AG04449 (cell line): ENCODE data around the gene FKBP8.

Experiments used
- CTCF ChIA-PET: fragments of 350-600 bp; formaldehyde crosslinking; extraction: SDS; loops from one replicate; lab custom pipeline; 2021; ENCODE audit warnings: antibody characterized with exemption; lab: Yijun Ruan, JAX
- POLR2A ChIA-PET: fragments of 400-600, 350-600 bp; formaldehyde crosslinking; extraction: SDS; loops from one replicate; lab custom pipeline; 2020; ENCODE audit warnings: antibody characterized with exemption, inconsistent platforms; lab: Yijun Ruan, JAX
- DNase-seq: peaks from one replicate; pipeline ENCODE4 v3.0.0-alpha.2; 2010; ENCODE audit warnings: low read depth, low spot score
- H3K4me3 ChIP-seq: 2 replicates; pipeline ENCODE4 v1.5.1; 2011; ENCODE audit warnings: low read depth, mild to moderate bottlenecking, control low read depth, low read length
- TF ChIP-seq, protein P1 (sequence below): IDR thresholded peaks from one replicate; pipeline ENCODE4 v1.5.1; 2011; ENCODE audit warnings: mild to moderate bottlenecking, moderate library complexity, low read length, control low read depth, inconsistent platforms; ENCODE audit not compliant: insufficient read depth; ENCODE audit errors: missing control alignments

The FKBP8 gene

DNA sequence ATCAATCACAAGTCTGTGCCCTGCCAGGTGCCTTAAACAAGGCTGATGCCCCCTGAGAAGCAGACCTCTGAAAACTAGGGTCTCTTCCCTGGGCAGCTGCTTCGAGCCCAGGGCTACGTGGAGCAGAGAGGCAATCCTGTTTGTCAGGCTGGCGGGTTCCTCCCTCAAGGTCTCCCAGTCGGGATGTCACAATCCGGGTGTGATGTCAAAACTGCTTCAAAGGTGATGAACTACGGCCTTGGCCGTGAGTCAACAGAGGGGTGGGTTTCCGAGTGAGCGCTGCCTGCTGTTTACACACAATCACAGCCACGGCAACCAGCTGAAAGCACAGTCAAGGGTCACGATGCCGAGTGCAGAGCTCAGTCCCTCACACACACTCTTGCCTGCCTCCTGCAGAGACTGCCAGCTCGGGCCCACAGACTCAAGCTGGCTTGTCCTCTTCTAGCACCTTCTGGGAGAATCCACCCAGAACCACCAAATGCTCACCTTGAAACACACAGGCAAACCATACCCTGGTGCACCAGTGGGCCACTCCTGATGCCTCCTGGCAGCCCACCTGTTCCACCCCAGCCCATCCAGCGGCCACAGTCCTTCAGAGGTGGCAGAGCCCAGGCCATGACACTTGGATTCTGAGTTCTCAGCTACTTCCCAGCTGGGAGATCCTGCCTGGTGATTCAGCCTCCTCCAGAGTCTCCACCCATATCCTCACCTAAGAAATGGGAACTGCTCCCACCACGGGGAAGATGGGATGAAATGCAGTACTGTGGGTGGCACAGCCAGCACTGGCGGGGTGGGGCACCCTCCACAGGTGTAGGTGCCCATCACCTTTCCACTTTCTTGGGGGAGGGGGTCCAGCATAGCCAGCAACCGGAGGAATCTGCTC is 28.3 kb downstream of the FKBP8 start:
- H3K4me3 ChIP-seq, result no peak overlapping the region
- TF ChIP-seq, protein P1, sequence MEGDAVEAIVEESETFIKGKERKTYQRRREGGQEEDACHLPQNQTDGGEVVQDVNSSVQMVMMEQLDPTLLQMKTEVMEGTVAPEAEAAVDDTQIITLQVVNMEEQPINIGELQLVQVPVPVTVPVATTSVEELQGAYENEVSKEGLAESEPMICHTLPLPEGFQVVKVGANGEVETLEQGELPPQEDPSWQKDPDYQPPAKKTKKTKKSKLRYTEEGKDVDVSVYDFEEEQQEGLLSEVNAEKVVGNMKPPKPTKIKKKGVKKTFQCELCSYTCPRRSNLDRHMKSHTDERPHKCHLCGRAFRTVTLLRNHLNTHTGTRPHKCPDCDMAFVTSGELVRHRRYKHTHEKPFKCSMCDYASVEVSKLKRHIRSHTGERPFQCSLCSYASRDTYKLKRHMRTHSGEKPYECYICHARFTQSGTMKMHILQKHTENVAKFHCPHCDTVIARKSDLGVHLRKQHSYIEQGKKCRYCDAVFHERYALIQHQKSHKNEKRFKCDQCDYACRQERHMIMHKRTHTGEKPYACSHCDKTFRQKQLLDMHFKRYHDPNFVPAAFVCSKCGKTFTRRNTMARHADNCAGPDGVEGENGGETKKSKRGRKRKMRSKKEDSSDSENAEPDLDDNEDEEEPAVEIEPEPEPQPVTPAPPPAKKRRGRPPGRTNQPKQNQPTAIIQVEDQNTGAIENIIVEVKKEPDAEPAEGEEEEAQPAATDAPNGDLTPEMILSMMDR, result no peak
- DNase-seq, result no peak
- CTCF ChIA-PET, result interaction anchor here (1.5 kb wide), 2 partner anchors 45 to 64 kb away, joined by 5 to 6 read pairs; no protein-coding TSS in a partner anchor
- POLR2A ChIA-PET, result no interaction called here

DNA sequence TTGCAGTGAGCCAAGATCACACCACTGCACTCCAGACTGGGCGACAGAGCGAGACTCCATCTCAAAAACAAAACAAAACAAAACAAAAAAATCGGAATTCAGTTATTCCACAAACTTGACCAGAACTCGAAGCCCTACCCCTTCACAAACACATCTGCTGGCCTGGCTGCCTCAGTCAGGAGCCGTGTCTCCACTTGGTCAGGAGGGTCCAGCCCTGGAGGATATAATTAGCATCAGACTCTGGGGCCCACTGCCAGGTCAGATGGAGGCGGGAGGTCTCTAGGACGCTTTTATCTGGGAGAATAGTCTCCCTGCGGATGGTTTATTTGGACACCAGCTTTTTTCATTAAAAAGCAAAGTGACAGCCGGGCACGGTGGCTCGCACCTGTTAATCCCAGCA is 29.5 kb downstream of the FKBP8 start:
- no peak for DNase-seq
- POLR2A ChIA-PET, result no interaction called here
- CTCF ChIA-PET, result interaction anchor here (1.5 kb wide), 2 partner anchors 44 to 63 kb away, joined by 5 to 6 read pairs; no protein-coding TSS in a partner anchor
- TF ChIP-seq, protein P1, result no peak
- H3K4me3 ChIP-seq, result no peak overlapping the region

DNA sequence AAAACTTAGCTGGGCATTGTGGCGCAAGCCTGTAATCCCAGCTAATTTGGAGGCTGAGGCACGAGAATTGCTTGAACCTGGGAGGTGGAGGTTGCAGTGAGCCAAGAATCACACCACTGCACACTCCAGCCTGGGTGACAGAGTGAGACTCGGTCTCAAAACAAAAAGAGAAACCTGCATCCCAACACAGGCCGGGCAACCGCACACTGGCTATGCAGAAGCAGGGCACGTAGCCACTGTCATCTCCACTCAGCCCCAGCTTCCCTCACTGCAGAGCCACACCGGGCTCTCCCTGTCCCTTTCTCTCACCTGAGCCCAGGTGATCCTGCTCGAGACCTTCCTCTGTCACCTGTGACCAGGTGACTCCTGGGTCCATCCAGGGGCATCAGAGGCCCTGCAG is 33.2 kb downstream of the FKBP8 start:
- no peak overlapping the region for H3K4me3 ChIP-seq
- POLR2A ChIA-PET, result no interaction called here
- CTCF ChIA-PET, result interaction anchor here (0.9 to 1.9 kb wide), 6 partner anchors 9 to 48 kb away, joined by 3 to 6 read pairs (median 4); no protein-coding TSS in a partner anchor
- no peak for DNase-seq
- TF ChIP-seq, protein P1, result no peak

DNA sequence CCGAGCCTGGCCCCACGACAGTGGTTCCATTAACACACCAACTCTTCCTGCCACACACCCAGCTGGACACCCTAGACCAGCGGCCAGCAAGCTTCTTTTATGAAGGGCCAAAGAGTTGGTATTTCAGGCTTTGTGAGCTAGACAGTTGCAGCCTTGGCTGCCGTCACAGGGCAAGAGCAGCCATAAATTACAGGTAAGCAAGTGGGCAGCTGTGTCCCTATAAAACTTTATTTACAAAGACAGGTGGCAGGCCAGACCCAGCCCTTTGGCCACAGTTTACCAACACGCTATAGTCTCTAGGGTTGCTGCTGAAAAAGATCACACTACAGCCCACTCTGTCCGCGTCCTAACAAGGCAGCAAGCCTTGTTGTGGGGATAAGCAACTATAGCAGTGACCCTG is 34.8 kb downstream of the FKBP8 start:
- H3K4me3 ChIP-seq, result no peak overlapping the region
- CTCF ChIA-PET, result interaction anchor here (0.5 to 3.7 kb wide), 7 partner anchors 8 to 513 kb away, joined by 3 to 18 read pairs (median 4); partner anchors contain the start of gene ELL
- POLR2A ChIA-PET, result no interaction called here
- TF ChIP-seq, protein P1, result no peak
- no peak for DNase-seq

DNA sequence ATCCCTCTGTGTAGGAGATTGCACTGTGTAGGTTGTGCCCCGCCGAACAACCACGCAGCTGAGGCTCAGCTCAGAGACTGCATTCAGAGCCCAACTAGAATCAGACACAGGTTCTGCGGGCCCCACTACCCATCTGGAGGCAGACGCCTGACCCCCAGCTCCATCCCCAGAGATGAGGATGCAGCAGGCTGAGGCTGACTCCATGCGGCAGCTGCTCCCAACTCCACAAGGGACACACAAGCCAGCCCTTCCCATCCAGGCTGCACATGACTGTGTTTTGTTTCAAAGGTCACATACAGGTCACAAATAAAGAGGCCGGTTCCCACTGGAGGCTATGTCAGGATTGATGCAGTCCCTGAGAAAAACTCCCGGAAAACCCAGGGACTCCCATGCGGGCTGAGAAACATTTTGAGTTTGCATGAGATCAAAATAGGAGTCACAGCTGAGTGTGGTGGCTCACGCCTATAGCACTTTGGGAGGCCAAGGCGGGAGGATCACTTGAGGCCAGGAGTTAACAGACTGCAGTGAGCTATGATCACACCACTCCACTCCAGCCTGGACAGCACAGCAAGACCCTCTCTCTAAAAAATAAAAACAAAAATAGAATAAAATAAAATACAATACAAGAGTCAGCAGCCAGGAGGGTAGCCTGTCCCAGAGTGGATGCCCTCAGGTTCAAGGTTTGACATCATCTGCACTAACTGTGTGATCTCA is 35.5 kb downstream of the FKBP8 start:
- POLR2A ChIA-PET, result no interaction called here
- DNase-seq, result no peak
- H3K4me3 ChIP-seq, result no peak overlapping the region
- CTCF ChIA-PET, result interaction anchor here (0.7 to 3.7 kb wide), 9 partner anchors 7 to 340 kb away, joined by 3 to 18 read pairs (median 6); partner anchors contain the start of gene ELL
- TF ChIP-seq, protein P1, result no peak
